IPS-11a (cell line): Measurements from ENCODE around the gene OR13J1.

Experiments used
- H3K4me3 ChIP-seq: one replicate; pipeline ENCODE4 v1.5.1; 2013; ENCODE audit warnings: low read depth, low read length, control low read depth

The OR13J1 gene

DNA sequence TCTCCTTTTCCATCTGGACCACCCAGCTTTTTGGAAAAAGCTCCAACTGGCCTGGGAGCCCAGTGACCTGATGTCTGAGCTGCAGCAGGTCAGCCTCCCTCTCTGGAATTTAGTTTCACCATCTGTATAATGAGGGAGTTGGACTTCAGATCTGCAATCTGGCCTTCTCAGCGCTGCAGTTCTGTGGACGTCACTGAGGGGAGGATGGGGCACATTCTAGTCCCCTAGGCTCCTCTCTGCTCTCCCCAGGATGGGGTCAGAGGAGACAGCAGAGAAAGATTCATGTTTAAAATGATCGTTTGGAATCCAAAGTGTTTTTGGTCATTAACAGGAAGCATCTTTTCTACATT is 10.2 kb downstream of the OR13J1 start:
- no peak overlapping the region for H3K4me3 ChIP-seq

- H3K4me3 ChIP-seq, result no peak overlapping the region
These were observed 10.8 kb downstream of the OR13J1 start for GRCh38 chr9:35859310-35859989.

DNA sequence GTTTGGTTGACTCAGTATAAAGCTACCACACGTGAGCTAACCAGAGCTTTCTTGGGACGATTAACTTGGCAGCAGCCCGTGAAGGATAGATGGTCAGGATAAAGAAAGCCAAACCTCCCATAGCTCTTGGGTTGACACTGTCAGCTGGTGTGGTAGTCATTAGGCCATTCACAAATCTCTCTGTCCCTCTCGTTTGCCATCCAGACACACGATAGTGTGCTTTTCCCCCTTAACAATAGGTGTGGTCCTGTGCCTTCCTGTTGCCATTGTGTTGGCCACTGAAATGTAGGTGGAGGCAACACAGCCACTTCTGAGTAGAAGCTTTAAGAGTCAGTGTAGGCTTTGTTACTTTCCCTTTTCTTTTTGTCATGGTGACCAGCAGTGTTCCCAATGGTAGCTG is 11.7 kb downstream of the OR13J1 start:
- no peak overlapping the region for H3K4me3 ChIP-seq

- H3K4me3 ChIP-seq, result no peak overlapping the region
These were observed 13.3 kb downstream of the OR13J1 start for GRCh38 chr9:35856882-35857281.

DNA sequence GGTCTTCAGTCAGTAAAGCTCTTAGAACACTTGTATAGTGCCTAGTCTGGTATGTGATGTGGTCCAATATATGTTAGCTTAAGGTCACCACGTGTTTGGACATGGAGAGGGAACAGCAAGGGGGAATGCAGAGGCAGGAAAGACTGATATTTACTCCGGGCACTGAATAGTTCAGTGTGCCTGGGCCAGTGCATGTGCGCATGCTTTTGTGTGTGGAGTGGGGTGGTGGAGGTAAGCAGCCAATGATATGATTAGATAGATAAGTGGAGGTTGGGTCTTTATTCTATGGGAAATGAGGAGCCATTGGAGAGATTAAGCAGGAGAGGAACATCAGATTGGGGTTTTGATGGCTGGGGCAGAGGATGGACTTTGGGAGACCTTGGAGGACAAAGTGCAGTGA is 14.0 kb downstream of the OR13J1 start:
- H3K4me3 ChIP-seq, result no peak overlapping the region

GRCh38 chr9:35854091-35854762 is 16.0 kb downstream of the OR13J1 start:
- no peak overlapping the region for H3K4me3 ChIP-seq

GRCh38 chr9:35852876-35853865 is 17.0 kb downstream of the OR13J1 start:
- H3K4me3 ChIP-seq, result no peak overlapping the region

DNA sequence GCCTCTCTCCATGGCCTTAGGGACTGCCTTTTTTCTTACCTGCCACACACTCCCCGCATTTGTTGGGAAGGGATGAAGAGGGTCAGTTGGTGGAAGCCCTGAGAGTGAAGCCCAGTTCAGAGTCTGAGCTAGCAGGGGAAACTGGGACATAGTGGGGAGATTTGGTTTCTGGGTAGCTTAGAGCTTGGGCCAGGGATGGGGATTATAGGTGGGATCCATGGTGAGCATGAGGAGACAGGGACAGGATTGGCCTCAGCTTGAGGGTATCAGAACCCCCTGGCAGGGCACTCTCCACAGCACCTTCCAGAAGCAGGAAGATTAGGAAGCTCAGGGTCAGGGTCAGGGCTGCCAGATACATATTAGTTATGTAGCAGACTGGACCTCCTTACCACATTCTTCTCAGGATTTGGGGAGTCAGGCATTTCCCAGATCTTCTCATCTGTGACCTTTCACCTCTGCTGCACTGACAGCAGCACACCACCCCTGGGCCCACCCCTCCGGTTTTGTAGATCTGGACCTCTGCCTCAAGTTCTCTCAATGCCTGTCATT is 17.9 kb downstream of the OR13J1 start:
- no peak overlapping the region for H3K4me3 ChIP-seq

- H3K4me3 ChIP-seq, result no peak overlapping the region
These were observed 22.2 kb downstream of the OR13J1 start for GRCh38 chr9:35847792-35848572.

GRCh38 chr9:35845824-35846771 is 24.1 kb downstream of the OR13J1 start:
- H3K4me3 ChIP-seq, result peak overlapping the region; percentile 70

GRCh38 chr9:35844628-35845270 is 25.5 kb downstream of the OR13J1 start:
- H3K4me3 ChIP-seq, result no peak overlapping the region

DNA sequence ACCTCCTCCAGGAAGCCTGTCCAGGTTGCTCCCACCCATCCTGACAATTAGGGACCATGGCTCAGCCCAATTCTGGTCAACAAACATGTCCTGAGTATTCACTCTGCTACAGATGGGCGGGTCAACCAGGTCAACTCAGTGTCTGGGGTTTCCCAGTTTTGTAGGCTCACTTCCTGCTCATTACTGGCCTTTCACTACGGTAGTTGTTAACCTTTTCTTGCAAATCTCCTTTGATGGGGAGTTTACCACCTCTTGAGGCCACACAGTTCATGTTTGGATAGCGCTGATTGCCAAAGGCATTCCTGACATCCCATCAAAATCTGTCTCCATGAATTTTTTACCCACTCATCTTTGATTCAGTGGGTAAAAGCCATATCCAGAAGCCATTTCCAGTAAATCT is 27.4 kb downstream of the OR13J1 start:
- H3K4me3 ChIP-seq, result no peak overlapping the region

DNA sequence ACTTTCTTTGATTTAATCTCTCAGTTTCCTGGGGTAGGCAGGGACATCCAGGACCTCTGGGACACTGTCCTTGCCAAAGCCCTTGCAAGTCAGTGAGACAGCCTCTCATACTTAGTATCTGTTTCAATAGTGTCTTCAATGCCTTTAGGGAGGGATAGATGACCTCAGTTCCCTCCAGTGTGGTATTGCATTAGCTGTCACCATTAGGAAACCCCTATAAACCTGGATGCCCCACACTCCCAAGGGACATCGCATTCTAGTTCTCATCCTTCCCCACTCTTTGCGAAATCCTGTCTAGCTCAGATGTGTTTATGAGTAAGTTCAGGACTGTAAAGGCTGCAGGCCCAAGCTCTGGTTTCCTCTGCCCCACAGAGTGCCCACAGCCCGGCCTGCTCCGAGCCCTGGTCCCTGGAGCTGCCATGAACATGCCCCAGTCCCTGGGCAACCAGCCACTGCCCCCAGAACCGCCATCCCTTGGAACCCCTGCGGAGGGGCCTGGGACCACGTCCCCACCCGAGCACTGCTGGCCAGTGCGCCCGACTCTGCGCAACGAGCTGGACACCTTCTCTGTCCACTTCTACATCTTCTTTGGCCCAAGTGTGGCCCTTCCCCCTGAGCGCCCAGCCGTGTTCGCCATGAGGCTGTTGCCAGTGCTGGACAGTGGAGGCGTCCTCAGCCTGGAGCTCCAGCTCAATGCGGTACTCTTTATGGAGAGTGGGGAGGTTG is 28.0 kb downstream of the OR13J1 start:
- H3K4me3 ChIP-seq, result no peak overlapping the region

DNA sequence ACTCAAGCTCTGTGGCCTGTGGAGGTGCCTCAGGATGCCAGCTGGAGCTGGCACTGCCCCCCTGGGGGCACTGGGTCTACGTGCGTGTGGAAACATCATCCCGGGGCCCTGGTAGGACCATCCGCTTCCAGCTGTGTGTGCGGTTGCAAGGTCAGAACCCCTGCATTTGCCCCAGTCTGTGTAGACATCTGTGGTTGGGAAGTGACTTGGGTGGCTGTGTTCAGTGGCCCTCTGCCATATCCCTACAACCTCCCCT is 28.6 kb downstream of the OR13J1 start:
- H3K4me3 ChIP-seq, result no peak overlapping the region

GRCh38 chr9:35840881-35841644 is 29.1 kb downstream of the OR13J1 start:
- no peak overlapping the region for H3K4me3 ChIP-seq

GRCh38 chr9:35839926-35840325 is 30.3 kb downstream of the OR13J1 start:
- no peak overlapping the region for H3K4me3 ChIP-seq

DNA sequence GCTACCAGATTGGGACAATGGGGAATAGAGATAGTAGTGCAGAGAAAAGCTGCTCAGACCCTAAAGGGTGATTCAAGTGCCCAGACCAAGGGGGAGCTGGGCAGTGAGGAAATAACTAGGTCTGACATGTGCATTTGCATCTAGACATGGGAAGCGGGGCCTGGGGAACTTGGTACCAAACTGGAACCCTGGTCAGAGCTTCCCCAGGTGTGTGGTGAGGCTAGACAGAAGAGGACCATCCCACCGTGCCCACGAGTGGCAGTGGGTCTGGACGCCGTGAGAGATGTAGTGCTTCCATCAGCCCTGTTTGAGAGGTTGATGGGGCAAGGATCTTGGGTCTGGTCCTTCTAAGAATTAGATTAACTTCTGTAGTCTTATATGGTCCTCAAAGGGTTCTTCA is 33.6 kb downstream of the OR13J1 start:
- no peak overlapping the region for H3K4me3 ChIP-seq

- no peak overlapping the region for H3K4me3 ChIP-seq
These were observed 34.4 kb downstream of the OR13J1 start for GRCh38 chr9:35835766-35836165.
